ENCODE results near the gene CTTN. TPM values are rescaled to one million over a fixed set of nuclear protein-coding genes. Genes with fewer than 3 reads are reported as not detected.

CTTN gene
- polyA plus RNA-seq, 4 donors, result 101 to 218 (median 122) TPM

GRCh38 chr11:70470127-70470526, 71.8 kb downstream of the CTTN start:
- H3K4me3 ChIP-seq (ENCODE audit: low read depth in 1 of 3, low read length in 3 of 3), result no peak overlapping the region
- no peaks in the 10 kb centered on the region for H3K4me1 ChIP-seq (ENCODE audit: control insufficient read depth in 3 of 3, insufficient read depth in 2 of 3, low read depth in 1 of 3, low read length in 2 of 3)
- 58 to 75% (median 71%) methylated on average over 6 of the region's 6 CpGs for WGBS, 3 donors
- peaks cover 0 to 32% (median 0%) of the 10 kb centered on the region in 3 donors for H3K36me3 ChIP-seq (ENCODE audit: control insufficient read depth in 3 of 3, insufficient read depth in 2 of 3, low read depth in 1 of 3, low read length in 3 of 3)
- H3K27me3 ChIP-seq (ENCODE audit: control insufficient read depth in 3 of 3, insufficient read depth in 3 of 3, low read length in 3 of 3), result no peaks in the 10 kb centered on the region
- no peak overlapping the region for H3K27ac ChIP-seq (ENCODE audit: low read depth in 1 of 3, low read length in 2 of 3)
- H3K9me3 ChIP-seq (ENCODE audit: control insufficient read depth in 2 of 2, insufficient read depth in 1 of 2, low read depth in 1 of 2, low read length in 1 of 2), result no peaks in the 10 kb centered on the region
- FAIRE-seq (no peak), DNase-seq (no peak)

DNA sequence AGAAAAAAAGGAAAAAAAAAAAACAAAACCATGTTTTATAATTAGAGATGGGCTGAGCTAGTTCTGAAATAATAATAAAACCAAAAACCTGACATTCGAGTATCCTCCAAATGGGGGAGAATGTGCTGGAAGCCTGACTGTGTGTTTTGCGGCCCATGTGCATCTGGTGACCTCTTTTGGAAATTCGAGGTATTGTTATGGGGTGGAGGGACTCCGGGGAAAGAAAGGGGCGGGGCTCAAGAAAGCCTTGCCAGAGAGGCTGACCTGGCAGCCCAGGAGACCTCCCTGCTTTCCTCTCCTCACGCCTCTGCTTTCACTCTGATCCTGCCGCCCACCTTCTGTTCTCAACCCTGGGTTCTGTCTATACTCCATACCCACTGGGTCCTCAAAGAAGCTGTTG, 72.9 kb downstream of the CTTN start:
- Histone ChIP-seq H3K9me3 (ENCODE audit: control insufficient read depth in 2 of 2, insufficient read depth in 1 of 2, low read depth in 1 of 2, low read length in 1 of 2) (no peaks in the 10 kb centered on the region), H3K4me3 (ENCODE audit: low read depth in 1 of 3, low read length in 3 of 3) (no peak overlapping the region), H3K4me1 (ENCODE audit: control insufficient read depth in 3 of 3, insufficient read depth in 2 of 3, low read depth in 1 of 3, low read length in 2 of 3) (no peaks in the 10 kb centered on the region), H3K27me3 (ENCODE audit: control insufficient read depth in 3 of 3, insufficient read depth in 3 of 3, low read length in 3 of 3) (no peaks in the 10 kb centered on the region), H3K27ac (ENCODE audit: low read depth in 1 of 3, low read length in 2 of 3) (no peak overlapping the region), H3K36me3 (ENCODE audit: control insufficient read depth in 3 of 3, insufficient read depth in 2 of 3, low read depth in 1 of 3, low read length in 3 of 3) (peaks cover 0 to 32% (median 0%) of the 10 kb centered on the region in 3 donors)
- no peak for FAIRE-seq
- DNase-seq, result no peak
- 51 to 74% (median 72%) methylated on average over 7 of the region's 7 CpGs for WGBS, 3 donors

GRCh38 chr11:70472240-70472639, 73.9 kb downstream of the CTTN start:
- no peak for DNase-seq
- no peak overlapping the region for H3K27ac ChIP-seq (ENCODE audit: low read depth in 1 of 3, low read length in 2 of 3)
- no peak overlapping the region for H3K4me3 ChIP-seq (ENCODE audit: low read depth in 1 of 3, low read length in 3 of 3)
- peaks cover 0 to 37% (median 0%) of the 10 kb centered on the region in 3 donors for H3K36me3 ChIP-seq (ENCODE audit: control insufficient read depth in 3 of 3, insufficient read depth in 2 of 3, low read depth in 1 of 3, low read length in 3 of 3)
- no peaks in the 10 kb centered on the region for H3K27me3 ChIP-seq (ENCODE audit: control insufficient read depth in 3 of 3, insufficient read depth in 3 of 3, low read length in 3 of 3)
- no peak for FAIRE-seq
- H3K9me3 ChIP-seq (ENCODE audit: control insufficient read depth in 2 of 2, insufficient read depth in 1 of 2, low read depth in 1 of 2, low read length in 1 of 2), result no peaks in the 10 kb centered on the region
- H3K4me1 ChIP-seq (ENCODE audit: control insufficient read depth in 3 of 3, insufficient read depth in 2 of 3, low read depth in 1 of 3, low read length in 2 of 3), result no peaks in the 10 kb centered on the region
- WGBS, 3 donors, result 91 to 99% (median 93%) methylated on average over 9 of the region's 9 CpGs

DNA sequence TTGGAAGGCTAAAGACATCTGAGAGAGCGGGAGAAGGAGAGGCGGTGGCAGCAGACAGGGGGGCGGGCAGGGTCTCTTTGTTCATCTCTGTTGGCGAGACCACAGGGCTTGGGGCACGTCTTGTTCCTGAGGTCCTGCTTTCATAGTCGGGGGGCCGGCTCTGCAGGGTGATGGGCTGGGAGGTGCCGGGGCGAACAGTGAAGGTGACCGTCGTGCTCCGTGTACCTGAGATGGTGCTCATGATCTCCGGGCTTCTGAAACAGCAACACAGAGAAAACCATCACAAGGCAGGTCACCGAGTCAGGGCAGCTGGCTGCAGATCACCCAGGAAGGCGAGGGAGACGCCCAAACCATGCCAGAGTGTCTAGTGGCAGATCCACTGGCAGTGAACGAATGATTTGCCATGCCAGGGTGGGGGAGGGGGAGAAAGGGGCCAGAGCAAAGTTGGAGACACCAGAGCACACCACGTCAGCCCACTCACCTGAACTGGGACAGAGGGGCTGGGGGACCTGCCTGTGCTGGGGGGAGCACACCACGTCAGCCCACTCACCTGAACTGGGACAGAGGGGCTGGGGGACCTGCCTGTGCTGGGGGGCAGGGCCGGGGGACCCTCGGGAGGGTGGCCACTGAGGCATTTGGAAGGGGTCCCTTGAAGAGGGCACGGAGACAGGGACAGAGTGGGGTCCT, 75.0 kb downstream of the CTTN start:
- no peaks in the 10 kb centered on the region for H3K4me1 ChIP-seq (ENCODE audit: control insufficient read depth in 3 of 3, insufficient read depth in 2 of 3, low read depth in 1 of 3, low read length in 2 of 3)
- DNase-seq (no peak), FAIRE-seq (no peak)
- peaks cover 0 to 44% (median 0%) of the 10 kb centered on the region in 3 donors for H3K36me3 ChIP-seq (ENCODE audit: control insufficient read depth in 3 of 3, insufficient read depth in 2 of 3, low read depth in 1 of 3, low read length in 3 of 3)
- 86 to 94% (median 92%) methylated on average over 22 of the region's 22 CpGs for WGBS, 3 donors
- no peak overlapping the region for H3K27ac ChIP-seq (ENCODE audit: low read depth in 1 of 3, low read length in 2 of 3)
- H3K27me3 ChIP-seq (ENCODE audit: control insufficient read depth in 3 of 3, insufficient read depth in 3 of 3, low read length in 3 of 3), result no peaks in the 10 kb centered on the region
- H3K9me3 ChIP-seq (ENCODE audit: control insufficient read depth in 2 of 2, insufficient read depth in 1 of 2, low read depth in 1 of 2, low read length in 1 of 2), result no peaks in the 10 kb centered on the region
- no peak overlapping the region for H3K4me3 ChIP-seq (ENCODE audit: low read depth in 1 of 3, low read length in 3 of 3)

- Histone ChIP-seq H3K9me3 (ENCODE audit: control insufficient read depth in 2 of 2, insufficient read depth in 1 of 2, low read depth in 1 of 2, low read length in 1 of 2) (no peaks in the 10 kb centered on the region), H3K27me3 (ENCODE audit: control insufficient read depth in 3 of 3, insufficient read depth in 3 of 3, low read length in 3 of 3) (no peaks in the 10 kb centered on the region), H3K4me3 (ENCODE audit: low read depth in 1 of 3, low read length in 3 of 3) (no peak overlapping the region), H3K36me3 (ENCODE audit: control insufficient read depth in 3 of 3, insufficient read depth in 2 of 3, low read depth in 1 of 3, low read length in 3 of 3) (peaks cover 0 to 47% (median 0%) of the 10 kb centered on the region in 3 donors), H3K4me1 (ENCODE audit: control insufficient read depth in 3 of 3, insufficient read depth in 2 of 3, low read depth in 1 of 3, low read length in 2 of 3) (no peaks in the 10 kb centered on the region), H3K27ac (ENCODE audit: low read depth in 1 of 3, low read length in 2 of 3) (no peak overlapping the region)
- DNase-seq (no peak), FAIRE-seq (no peak)
- WGBS, 3 donors, result 81 to 86% (median 84%) methylated on average over 18 of the region's 18 CpGs
Observed at GRCh38 chr11:70473873-70474690, 75.8 kb downstream of the CTTN start.

DNA sequence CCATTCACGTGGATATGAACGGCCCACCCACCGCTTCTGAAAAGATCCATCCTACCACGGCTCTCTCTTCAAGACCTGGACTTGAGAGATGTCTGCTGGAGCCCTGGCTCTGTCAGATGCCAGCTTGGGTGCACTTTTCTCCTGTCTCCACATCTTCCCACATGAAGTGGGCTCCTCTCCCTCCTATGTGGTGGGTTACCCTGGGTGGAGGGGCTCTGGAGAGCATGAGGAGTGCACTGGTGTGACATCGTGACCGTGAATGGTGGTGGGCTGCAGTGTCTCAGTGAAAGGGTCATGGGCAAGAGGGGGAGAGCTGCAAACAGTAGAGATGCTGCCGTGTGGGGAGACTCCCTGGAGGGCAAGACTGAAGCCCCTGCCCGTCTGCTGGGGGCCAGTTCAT, 76.4 kb downstream of the CTTN start:
- DNase-seq (no peak), FAIRE-seq (no peak)
- 84 to 88% (median 86%) methylated on average over 8 of the region's 8 CpGs for WGBS, 3 donors
- no peak overlapping the region for H3K4me3 ChIP-seq (ENCODE audit: low read depth in 1 of 3, low read length in 3 of 3)
- no peaks in the 10 kb centered on the region for H3K9me3 ChIP-seq (ENCODE audit: control insufficient read depth in 2 of 2, insufficient read depth in 1 of 2, low read depth in 1 of 2, low read length in 1 of 2)
- H3K4me1 ChIP-seq (ENCODE audit: control insufficient read depth in 3 of 3, insufficient read depth in 2 of 3, low read depth in 1 of 3, low read length in 2 of 3), result no peaks in the 10 kb centered on the region
- no peaks in the 10 kb centered on the region for H3K27me3 ChIP-seq (ENCODE audit: control insufficient read depth in 3 of 3, insufficient read depth in 3 of 3, low read length in 3 of 3)
- H3K27ac ChIP-seq (ENCODE audit: low read depth in 1 of 3, low read length in 2 of 3), result no peak overlapping the region
- H3K36me3 ChIP-seq (ENCODE audit: control insufficient read depth in 3 of 3, insufficient read depth in 2 of 3, low read depth in 1 of 3, low read length in 3 of 3), result peaks cover 0 to 47% (median 0%) of the 10 kb centered on the region in 3 donors

GRCh38 chr11:70476669-70477068, 78.3 kb downstream of the CTTN start:
- FAIRE-seq, result no peak
- H3K4me1 ChIP-seq (ENCODE audit: control insufficient read depth in 3 of 3, insufficient read depth in 2 of 3, low read depth in 1 of 3, low read length in 2 of 3), result no peaks in the 10 kb centered on the region
- peaks cover 0 to 50% (median 0%) of the 10 kb centered on the region in 3 donors for H3K36me3 ChIP-seq (ENCODE audit: control insufficient read depth in 3 of 3, insufficient read depth in 2 of 3, low read depth in 1 of 3, low read length in 3 of 3)
- no peak overlapping the region for H3K27ac ChIP-seq (ENCODE audit: low read depth in 1 of 3, low read length in 2 of 3)
- H3K4me3 ChIP-seq (ENCODE audit: low read depth in 1 of 3, low read length in 3 of 3), result no peak overlapping the region
- 67 to 85% (median 81%) methylated on average over 4 of the region's 4 CpGs for WGBS, 3 donors
- DNase-seq, result no peak
- no peaks in the 10 kb centered on the region for H3K27me3 ChIP-seq (ENCODE audit: control insufficient read depth in 3 of 3, insufficient read depth in 3 of 3, low read length in 3 of 3)
- no peaks in the 10 kb centered on the region for H3K9me3 ChIP-seq (ENCODE audit: control insufficient read depth in 2 of 2, insufficient read depth in 1 of 2, low read depth in 1 of 2, low read length in 1 of 2)

DNA sequence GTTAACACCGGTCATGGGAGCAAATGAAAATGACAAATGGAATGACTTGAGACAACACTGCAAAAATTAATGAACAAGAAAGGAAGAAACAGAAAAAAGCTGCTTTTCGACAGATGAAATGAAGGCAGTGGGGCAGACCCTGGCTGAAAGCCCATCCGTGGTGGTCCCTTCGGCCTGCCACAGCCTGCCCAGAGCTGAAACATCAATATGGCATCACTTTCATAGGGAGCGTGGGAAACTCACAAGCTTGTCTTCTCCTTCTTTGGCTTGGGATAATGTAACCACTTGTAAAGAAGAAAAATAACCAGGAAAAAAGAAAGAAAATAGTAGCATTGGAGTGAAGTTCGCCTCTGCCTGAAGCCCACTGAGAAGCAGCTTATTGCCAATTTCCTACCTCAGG, 78.8 kb downstream of the CTTN start:
- 89 to 95% (median 89%) methylated on average over 6 of the region's 6 CpGs for WGBS, 3 donors
- H3K27me3 ChIP-seq (ENCODE audit: control insufficient read depth in 3 of 3, insufficient read depth in 3 of 3, low read length in 3 of 3), result no peaks in the 10 kb centered on the region
- H3K36me3 ChIP-seq (ENCODE audit: control insufficient read depth in 3 of 3, insufficient read depth in 2 of 3, low read depth in 1 of 3, low read length in 3 of 3), result peaks cover 0 to 50% (median 0%) of the 10 kb centered on the region in 3 donors
- FAIRE-seq, result no peak
- H3K4me1 ChIP-seq (ENCODE audit: control insufficient read depth in 3 of 3, insufficient read depth in 2 of 3, low read depth in 1 of 3, low read length in 2 of 3), result no peaks in the 10 kb centered on the region
- H3K9me3 ChIP-seq (ENCODE audit: control insufficient read depth in 2 of 2, insufficient read depth in 1 of 2, low read depth in 1 of 2, low read length in 1 of 2), result no peaks in the 10 kb centered on the region
- no peak overlapping the region for H3K27ac ChIP-seq (ENCODE audit: low read depth in 1 of 3, low read length in 2 of 3)
- H3K4me3 ChIP-seq (ENCODE audit: low read depth in 1 of 3, low read length in 3 of 3), result no peak overlapping the region
- DNase-seq, result no peak

All from small intestine (tissue), 7 donors.